Vagina (tissue), 2 donors: ENCODE measurements around the gene RASSF8. TPM values are rescaled to one million over a fixed set of nuclear protein-coding genes. Genes with fewer than 3 reads are reported as not detected.

Experiments used
- DNase-seq, 2 donors: peaks; one replicate each; pipeline ENCODE4 v3.0.0-alpha.2; 2017; ENCODE audit errors: extremely low spot score in 2 of 2
- H3K27ac ChIP-seq: fragments of 200-600 bp; sonication (generic); one replicate; pipeline ENCODE4 v1.5.1; 2019
- H3K27me3 ChIP-seq: fragments of 200-600 bp; sonication (generic); one replicate; pipeline ENCODE4 v1.5.1; 2019
- H3K36me3 ChIP-seq, 2 donors: fragments of 200-600 bp; sonication (generic); one replicate each; pipeline ENCODE4 v1.5.1; 2017 to 2019
- H3K4me1 ChIP-seq: fragments of 200-600 bp; sonication (generic); one replicate; pipeline ENCODE4 v1.5.1; 2019
- H3K4me3 ChIP-seq, 2 donors: fragments of 200-600 bp; sonication (generic); 1 replicate in 1 of 2; 2 replicates in 1 of 2; pipeline ENCODE4 v1.5.1; 2016 to 2019
- H3K9me3 ChIP-seq: fragments of 200-600 bp; sonication (generic); one replicate; pipeline ENCODE4 v1.5.1; 2019
- CTCF ChIP-seq, 3 experiments: fragments of 450-650 bp in 2 of 3; fragments of 200-600 bp in 1 of 3; sonication (generic) in 1 of 3; IDR thresholded peaks; one replicate each; pipeline ENCODE4 v1.5.1; 2017 to 2019; ENCODE audit warnings: antibody characterized with exemption in 3 of 3, mild to moderate bottlenecking in 2 of 3, moderate library complexity in 2 of 3
- POLR2A ChIP-seq, 2 donors: fragments of 450-650 bp; IDR thresholded peaks; one replicate each; pipeline ENCODE4 v1.6.1; 2017; ENCODE audit warnings: antibody characterized with exemption in 2 of 2, mild to moderate bottlenecking in 2 of 2, moderate library complexity in 2 of 2
- POLR2AphosphoS5 ChIP-seq, 2 donors: sonication (generic); formaldehyde crosslinking; IDR thresholded peaks; one replicate each; pipeline ENCODE4 v1.9.0; 2017; ENCODE audit warnings: antibody characterized with exemption in 2 of 2, mild to moderate bottlenecking in 2 of 2, low read depth in 1 of 2; ENCODE audit not compliant: insufficient read depth in 1 of 2
- intact Hi-C: fragments of 100-400 bp; cut with DNase I; formaldehyde crosslinking; loops from one replicate; pipeline ENCODE4 v1.15.1; 2023
- total RNA-seq: library from RNA; depleted of rRNA; stranded (reverse); fragments of >200 nt; gene quantifications from one replicate; pipeline ENCODE4 v1.2.3, GENCODE V29; 2016

RASSF8 gene
- total RNA-seq, 1 donor from 2014 or later = 68.5 TPM

- Histone ChIP-seq H3K9me3 (no peaks in the 10 kb centered on the region), H3K27me3 (no peaks in the 10 kb centered on the region), H3K4me3 (no peak overlapping the region), H3K27ac (no peak overlapping the region), H3K36me3 (no peaks in the 10 kb centered on the region), H3K4me1 (peaks cover 16% of the 10 kb centered on the region)
- intact Hi-C loops = no loop called here
- DNase-seq = no peak
- no peak for TF ChIP-seq CTCF (IDR thresholded peaks at IDR 0.05)
- TF ChIP-seq POLR2A (IDR thresholded peaks at IDR 0.05) = no peak
- no peak for TF ChIP-seq POLR2AphosphoS5 (IDR thresholded peaks at IDR 0.05; ENCODE audit: insufficient read depth in 1 of 2, low read depth in 1 of 2)
Observed at GRCh38 chr12:26021534-26021933, 63.1 kb downstream of the RASSF8 start.

- intact Hi-C loops = no loop called here
- Histone ChIP-seq H3K36me3 (no peaks in the 10 kb centered on the region), H3K4me1 (peaks cover 17% of the 10 kb centered on the region), H3K27ac (no peak overlapping the region), H3K9me3 (no peaks in the 10 kb centered on the region), H3K27me3 (no peaks in the 10 kb centered on the region), H3K4me3 (no peak overlapping the region)
- DNase-seq = no peak
- TF ChIP-seq POLR2AphosphoS5 (IDR thresholded peaks at IDR 0.05; ENCODE audit: insufficient read depth in 1 of 2, low read depth in 1 of 2) = no peak
- TF ChIP-seq POLR2A (IDR thresholded peaks at IDR 0.05) = no peak
- TF ChIP-seq CTCF (IDR thresholded peaks at IDR 0.05) = no peak
Observed at GRCh38 chr12:26022043-26022442, 63.6 kb downstream of the RASSF8 start.

- H3K27me3 ChIP-seq = no peaks in the 10 kb centered on the region
- no peak overlapping the region for H3K27ac ChIP-seq
- H3K4me3 ChIP-seq = no peak overlapping the region
- intact Hi-C loops = no loop called here
- peaks cover 36% of the 10 kb centered on the region for H3K4me1 ChIP-seq
- DNase-seq = no peak
- H3K9me3 ChIP-seq = no peaks in the 10 kb centered on the region
- no peak for TF ChIP-seq POLR2AphosphoS5 (IDR thresholded peaks at IDR 0.05; ENCODE audit: insufficient read depth in 1 of 2, low read depth in 1 of 2)
- TF ChIP-seq POLR2A (IDR thresholded peaks at IDR 0.05) = no peak
- no peak for TF ChIP-seq CTCF (IDR thresholded peaks at IDR 0.05)
- no peaks in the 10 kb centered on the region for H3K36me3 ChIP-seq
Observed at GRCh38 chr12:26026713-26027112, 68.2 kb downstream of the RASSF8 start.

GRCh38 chr12:26027401-26027800, 68.9 kb downstream of the RASSF8 start:
- peaks cover 36% of the 10 kb centered on the region for H3K4me1 ChIP-seq
- H3K27ac ChIP-seq = no peak overlapping the region
- no peak for DNase-seq
- intact Hi-C loops = no loop called here
- H3K27me3 ChIP-seq = no peaks in the 10 kb centered on the region
- no peak overlapping the region for H3K4me3 ChIP-seq
- no peaks in the 10 kb centered on the region for H3K36me3 ChIP-seq
- H3K9me3 ChIP-seq = no peaks in the 10 kb centered on the region
- TF ChIP-seq POLR2AphosphoS5 (IDR thresholded peaks at IDR 0.05; ENCODE audit: insufficient read depth in 1 of 2, low read depth in 1 of 2) = no peak
- TF ChIP-seq POLR2A (IDR thresholded peaks at IDR 0.05) = no peak
- TF ChIP-seq CTCF (IDR thresholded peaks at IDR 0.05) = no peak

GRCh38 chr12:26028953-26029735, 70.7 kb downstream of the RASSF8 start:
- TF ChIP-seq POLR2A (IDR thresholded peaks at IDR 0.05) (no peak), POLR2AphosphoS5 (IDR thresholded peaks at IDR 0.05; ENCODE audit: insufficient read depth in 1 of 2, low read depth in 1 of 2) (no peak), CTCF (IDR thresholded peaks at IDR 0.05) (peak in 2 of 3 experiments; percentile 70 to 77)
- Histone ChIP-seq H3K4me1 (peaks cover 44% of the 10 kb centered on the region), H3K36me3 (no peaks in the 10 kb centered on the region), H3K27me3 (no peaks in the 10 kb centered on the region), H3K27ac (peak overlapping the region; percentile 36), H3K9me3 (no peaks in the 10 kb centered on the region), H3K4me3 (no peak overlapping the region)
- intact Hi-C loops = no loop called here
- DNase-seq = no peak
